Activated CD4-positive, alpha-beta T cell treated with anti-CD3 and anti-CD28 coated beads, Interleukin-10, Interleukin-2, amounts not matched to agents 100 ng/mL and 50 ng/mL, durations not matched to agents 16 hours and 8 hours (primary cell): ENCODE measurements around the gene UBR7.

Experiments used
- DNase-seq: peaks from one replicate; pipeline ENCODE4 v3.0.0-alpha.2; 2020

Gene UBR7

GRCh38 chr14:93263416-93263815 lies 56.4 kb downstream of the UBR7 start:
- DNase-seq: no peak

GRCh38 chr14:93266127-93266526 lies 59.1 kb downstream of the UBR7 start:
- no peak for DNase-seq

- DNase-seq: no peak
Observed at GRCh38 chr14:93267149-93267711, 60.2 kb downstream of the UBR7 start.

- DNase-seq: no peak
Observed at GRCh38 chr14:93268406-93268805, 61.4 kb downstream of the UBR7 start.

GRCh38 chr14:93269341-93270068 lies 62.4 kb downstream of the UBR7 start:
- no peak for DNase-seq

- no peak for DNase-seq
Observed at GRCh38 chr14:93271111-93271510, 64.1 kb downstream of the UBR7 start.

GRCh38 chr14:93274055-93274806 lies 67.2 kb downstream of the UBR7 start:
- no peak for DNase-seq

- no peak for DNase-seq
Observed at GRCh38 chr14:93276031-93276716, 69.1 kb downstream of the UBR7 start.
